ENCODE data around the gene ARHGAP32. TPM values are rescaled to one million over a fixed set of nuclear protein-coding genes. Genes with fewer than 3 reads are reported as not detected.

Gene ARHGAP32
- total RNA-seq, 1 donor from 2014 or later: 11.7 TPM

DNA sequence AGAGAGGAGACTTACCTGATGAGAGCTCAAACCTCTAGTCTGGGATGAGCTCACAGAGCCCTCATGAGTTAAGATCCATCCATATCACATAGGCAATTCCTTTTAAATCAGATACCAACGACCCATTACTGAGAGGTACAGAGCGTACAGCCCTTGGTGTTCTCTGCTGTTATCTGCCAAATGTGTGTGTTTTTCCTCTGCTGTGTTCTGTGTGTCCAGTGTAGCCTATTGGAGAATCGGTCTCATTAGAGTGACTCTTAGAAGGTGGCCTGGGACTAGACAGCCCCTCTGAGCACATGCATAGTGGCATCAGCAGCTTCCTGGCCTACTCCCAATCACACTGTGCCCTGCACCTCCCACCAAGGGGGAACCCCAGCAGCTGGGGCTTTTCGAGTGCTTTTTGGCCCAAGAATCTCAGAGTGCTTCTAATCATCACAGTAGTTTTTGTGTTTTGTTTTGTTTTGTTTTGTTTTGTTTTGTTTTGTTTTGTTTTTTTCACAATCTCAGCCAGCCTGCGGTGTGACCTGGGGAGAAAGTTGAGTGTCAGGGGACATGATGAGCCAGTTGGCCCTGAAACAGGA lies 274.9 kb downstream of the ARHGAP32 start:
- DNase-seq (ENCODE audit: extremely low read depth, low read depth, low spot score): no peak

DNA sequence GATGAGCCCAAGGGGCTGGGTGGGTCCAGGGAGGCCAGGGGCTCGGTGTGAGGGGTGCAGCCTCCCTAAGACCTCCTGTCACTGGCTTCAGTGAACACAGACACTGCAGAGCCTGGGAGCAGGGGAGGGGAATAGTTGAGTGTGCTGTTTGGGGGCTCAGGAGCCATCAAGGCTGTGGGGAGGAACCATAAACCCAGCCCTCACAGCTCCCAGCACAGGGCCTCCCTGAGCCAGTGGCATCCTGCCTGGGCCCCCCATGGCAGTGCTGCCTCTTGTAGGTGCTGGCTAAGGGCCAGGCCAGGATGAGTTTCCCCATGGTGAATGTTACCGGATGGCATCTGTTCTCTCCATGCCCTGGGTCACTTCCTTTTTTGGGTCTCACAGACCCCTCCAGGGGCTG lies 275.4 kb downstream of the ARHGAP32 start:
- no peak for DNase-seq (ENCODE audit: extremely low read depth, low read depth, low spot score)

DNA sequence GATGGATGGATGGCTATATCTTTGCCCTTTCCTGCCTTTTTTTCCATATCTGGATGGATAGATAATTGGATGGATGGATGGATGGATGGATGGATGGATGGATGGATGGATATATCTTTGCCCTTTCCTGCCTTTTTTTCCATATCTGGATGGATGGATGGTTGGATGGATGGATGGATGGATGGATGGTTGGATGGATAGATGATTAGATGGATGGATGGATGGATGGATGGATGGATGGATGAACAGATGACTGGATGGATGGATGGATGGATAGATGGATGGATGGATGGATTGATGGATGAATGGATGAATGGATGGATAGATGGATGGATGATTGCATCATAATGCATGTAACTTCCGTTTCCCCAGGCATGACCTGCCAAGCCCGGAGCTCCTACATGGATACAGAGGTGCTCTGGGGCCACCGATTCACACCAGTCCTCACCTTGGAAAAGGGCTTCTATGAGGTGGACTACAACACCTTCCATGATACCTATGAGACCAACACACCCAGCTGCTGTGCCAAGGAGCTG lies 276.0 kb downstream of the ARHGAP32 start:
- DNase-seq (ENCODE audit: extremely low read depth, low read depth, low spot score): no peak

GRCh38 chr11:128915149-128915521 lies 277.0 kb downstream of the ARHGAP32 start:
- DNase-seq (ENCODE audit: extremely low read depth, low read depth, low spot score): no peak

Other genes with a start within 250 kb of the ARHGAP32 start
- gene TP53AIP1, start 249.5 kb downstream of the ARHGAP32 start, total RNA-seq: not detected in 2 replicates
- gene BARX2, start 183.5 kb upstream of the ARHGAP32 start, total RNA-seq: not detected in 2 replicates

Measured in glomerular endothelial cell (primary cell).